AG10803 (cell line): ENCODE results near the gene SMIM27.
A peak's percentile ranks its signal among the peaks of the same experiment; 100 is the strongest.

Experiments used
- DNase-seq: peaks from one replicate; pipeline ENCODE4 v3.0.0; 2010; ENCODE audit warnings: low read depth
- H3K4me3 ChIP-seq: 2 replicates; pipeline ENCODE4 v1.5.1; 2011; ENCODE audit warnings: mild to moderate bottlenecking, low read length, control low read depth
- TF ChIP-seq, protein P1 (sequence below): conservative IDR thresholded peaks from 2 replicates; pipeline ENCODE4 v1.5.1; 2011; ENCODE audit warnings: mild to moderate bottlenecking, low read length, control low read depth, inconsistent platforms

Gene SMIM27

DNA sequence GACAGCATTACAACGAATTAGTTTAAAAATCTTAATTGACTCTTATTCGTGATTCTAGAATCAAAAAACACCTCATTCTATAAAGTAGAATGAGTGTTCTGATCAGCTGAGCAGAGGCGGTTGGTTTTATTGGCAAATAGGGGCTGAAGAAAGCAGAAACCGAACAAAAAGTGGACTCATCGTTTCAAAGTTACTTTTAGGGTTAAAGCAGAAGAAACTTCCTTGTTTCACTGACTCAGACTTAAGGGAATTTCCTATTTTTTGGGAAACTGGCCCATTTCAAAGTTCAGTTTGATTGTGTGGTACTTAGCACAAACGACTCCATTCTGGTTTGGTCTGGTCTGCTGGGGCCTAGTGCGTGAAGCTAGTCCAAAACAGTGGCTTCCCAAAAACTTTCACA, 21.7 kb downstream of the SMIM27 start:
- no peak for DNase-seq
- TF ChIP-seq, protein P1, sequence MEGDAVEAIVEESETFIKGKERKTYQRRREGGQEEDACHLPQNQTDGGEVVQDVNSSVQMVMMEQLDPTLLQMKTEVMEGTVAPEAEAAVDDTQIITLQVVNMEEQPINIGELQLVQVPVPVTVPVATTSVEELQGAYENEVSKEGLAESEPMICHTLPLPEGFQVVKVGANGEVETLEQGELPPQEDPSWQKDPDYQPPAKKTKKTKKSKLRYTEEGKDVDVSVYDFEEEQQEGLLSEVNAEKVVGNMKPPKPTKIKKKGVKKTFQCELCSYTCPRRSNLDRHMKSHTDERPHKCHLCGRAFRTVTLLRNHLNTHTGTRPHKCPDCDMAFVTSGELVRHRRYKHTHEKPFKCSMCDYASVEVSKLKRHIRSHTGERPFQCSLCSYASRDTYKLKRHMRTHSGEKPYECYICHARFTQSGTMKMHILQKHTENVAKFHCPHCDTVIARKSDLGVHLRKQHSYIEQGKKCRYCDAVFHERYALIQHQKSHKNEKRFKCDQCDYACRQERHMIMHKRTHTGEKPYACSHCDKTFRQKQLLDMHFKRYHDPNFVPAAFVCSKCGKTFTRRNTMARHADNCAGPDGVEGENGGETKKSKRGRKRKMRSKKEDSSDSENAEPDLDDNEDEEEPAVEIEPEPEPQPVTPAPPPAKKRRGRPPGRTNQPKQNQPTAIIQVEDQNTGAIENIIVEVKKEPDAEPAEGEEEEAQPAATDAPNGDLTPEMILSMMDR: no peak
- no peak overlapping the region for H3K4me3 ChIP-seq

DNA sequence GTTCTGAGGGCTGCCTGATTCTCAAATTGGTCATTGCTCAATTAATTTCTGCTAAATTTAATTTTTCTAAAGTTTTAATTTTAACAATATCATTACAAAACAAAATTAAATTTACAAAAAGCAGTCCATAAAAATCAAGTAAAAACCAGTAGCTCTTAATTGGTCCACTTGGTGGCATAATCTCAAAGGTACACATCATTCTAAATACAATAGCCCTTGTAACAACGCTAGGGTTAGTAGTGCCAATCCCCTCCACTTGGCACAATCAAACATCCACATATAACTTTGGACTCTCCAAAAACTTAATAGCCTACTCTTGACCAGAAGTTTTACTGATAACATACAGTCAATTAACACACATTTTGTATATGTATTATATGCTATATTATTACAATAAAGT, 22.7 kb downstream of the SMIM27 start:
- DNase-seq: no peak
- TF ChIP-seq, protein P1: no peak

DNA sequence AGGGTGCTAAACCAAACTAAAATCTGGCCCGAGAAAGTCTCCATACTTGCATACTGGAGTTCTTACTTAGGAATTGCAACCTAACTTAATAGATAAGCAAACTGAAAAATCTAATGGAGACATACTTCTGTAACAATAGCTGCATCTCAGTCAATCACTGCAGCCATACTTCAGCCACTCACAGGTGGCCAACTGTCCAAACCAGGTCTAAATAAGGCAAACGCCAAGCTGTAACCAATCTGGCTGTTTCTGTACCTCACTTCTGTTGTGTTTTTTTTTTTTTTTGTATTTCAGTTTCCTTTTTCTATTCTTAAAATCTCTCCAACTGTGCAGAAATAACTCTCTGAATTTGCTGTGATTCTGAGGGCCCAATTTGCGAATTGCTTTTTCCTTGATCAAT, 25.2 kb downstream of the SMIM27 start:
- TF ChIP-seq, protein P1: no peak
- H3K4me3 ChIP-seq: no peak overlapping the region
- no peak for DNase-seq

More for the DNA sequence above, 22.7 kb downstream of the SMIM27 start:
- no peak overlapping the region for H3K4me3 ChIP-seq

DNA sequence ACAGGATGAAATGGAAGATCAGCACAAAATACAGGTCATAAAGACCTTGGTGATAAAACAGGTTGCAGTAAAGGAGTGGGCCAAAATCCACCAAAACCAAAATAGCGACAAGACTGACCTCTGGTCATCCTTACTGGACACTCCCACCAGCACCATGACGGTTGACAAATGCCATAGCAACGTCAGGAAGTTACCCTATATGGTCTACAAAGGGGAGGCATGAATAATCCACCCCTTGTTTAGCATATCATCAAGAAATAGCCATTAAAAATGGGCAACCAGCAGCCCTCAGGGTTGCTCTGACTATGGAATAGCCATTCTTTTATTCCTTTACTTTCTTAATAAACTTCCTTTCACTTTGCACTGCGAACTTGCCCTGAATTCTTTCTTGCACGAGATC, 26.8 kb downstream of the SMIM27 start:
- DNase-seq: no peak
- TF ChIP-seq, protein P1: no peak
- no peak overlapping the region for H3K4me3 ChIP-seq

DNA sequence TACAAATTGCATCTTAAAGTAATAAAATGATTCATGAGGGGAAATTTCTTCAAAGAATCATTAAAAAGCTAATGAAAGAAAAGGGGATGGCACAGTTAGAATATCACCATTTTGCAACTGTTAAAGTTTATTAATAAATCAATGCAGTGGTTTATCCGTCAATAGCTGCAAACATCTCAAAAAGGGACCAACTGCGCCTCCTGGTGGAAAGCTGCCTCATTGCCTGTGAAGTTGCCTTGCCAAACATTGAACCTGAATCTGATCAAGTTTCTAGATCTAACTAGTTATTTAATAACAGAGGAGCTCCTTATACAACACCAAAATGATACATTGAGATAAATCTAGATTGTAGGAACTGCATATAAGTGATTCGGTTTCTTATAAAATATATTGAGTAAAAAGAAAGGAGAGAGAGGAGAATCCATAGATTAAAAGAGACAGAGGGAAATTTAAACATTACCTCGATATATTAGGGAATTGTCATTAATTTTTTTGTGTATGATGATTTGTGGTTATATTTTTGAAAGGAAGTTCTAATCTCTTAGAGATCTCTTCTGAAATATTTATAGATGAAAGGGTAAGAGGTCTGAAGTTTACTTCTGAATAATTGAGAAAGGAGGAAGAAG, 27.7 kb downstream of the SMIM27 start:
- no peak overlapping the region for H3K4me3 ChIP-seq
- TF ChIP-seq, protein P1: peak; percentile 99
- DNase-seq: peak; percentile 49

DNA sequence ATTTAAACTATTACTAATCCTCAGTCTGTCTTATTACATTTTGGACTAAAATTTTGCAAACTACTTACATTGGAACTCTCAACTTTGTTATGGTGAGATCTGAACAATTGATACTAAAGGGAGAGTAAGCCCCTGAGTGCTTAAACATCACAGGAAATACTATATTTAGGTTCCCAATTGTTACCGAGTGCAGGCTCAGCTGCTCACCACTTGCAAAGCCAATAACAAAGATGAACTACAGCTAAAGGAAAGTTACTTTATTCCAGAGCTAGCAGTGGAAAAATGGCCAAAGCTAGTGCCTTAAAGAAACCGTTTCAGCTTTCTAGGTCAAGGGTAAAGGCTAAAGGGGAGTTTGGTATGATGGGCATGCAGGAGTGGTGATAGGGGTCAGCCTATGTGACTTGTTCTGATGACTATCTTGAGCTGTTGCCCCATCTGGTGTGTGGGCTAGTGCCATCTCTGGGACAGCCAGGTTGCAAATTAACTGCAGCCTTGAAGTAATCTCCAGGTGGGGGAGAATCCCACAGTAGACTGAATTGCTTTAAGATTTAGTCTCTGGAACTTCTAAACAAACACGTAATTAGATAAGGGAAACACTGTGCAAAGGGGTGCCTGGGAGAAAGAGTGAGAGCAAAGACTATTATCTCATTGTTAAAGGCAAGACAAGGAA, 28.6 kb downstream of the SMIM27 start:
- no peak for DNase-seq
- no peak overlapping the region for H3K4me3 ChIP-seq
- TF ChIP-seq, protein P1: peak; percentile 3; the same call in 1 of the 2 replicates
